ENCODE results near the gene MAP3K20. TPM values are rescaled to one million over a fixed set of nuclear protein-coding genes. Genes with fewer than 3 reads are reported as not detected.
"Not testable (repeated sequence)": the region's sequence is repeated elsewhere in the genome, so short reads cannot be mapped to it uniquely, and the experiment has no call there.

Gene MAP3K20
- total and polyA plus RNA-seq, 2 experiments from 2014 or later = 151 to 169 TPM

- H3K4me3 ChIP-seq = no peak overlapping the region
- H3K4me1 ChIP-seq (ENCODE audit: low read depth) = peaks cover 5% of the 10 kb centered on the region
- peaks cover 40% of the 10 kb centered on the region for H3K36me3 ChIP-seq
- no peaks in the 10 kb centered on the region for H3K9me3 ChIP-seq (ENCODE audit: low read depth)
- H3K27me3 ChIP-seq = no peaks in the 10 kb centered on the region
- no peak for DNase-seq (ENCODE audit: low read depth in 1 of 2, low spot score in 1 of 2)
- TF ChIP-seq CTCF (IDR thresholded peaks at IDR 0.05; ENCODE audit: low read depth, low read length) = no peak
- no peak overlapping the region for H3K27ac ChIP-seq
These were observed 126.9 kb downstream of the MAP3K20 start for GRCh38 chr2:173202570-173202969.

- H3K4me3 ChIP-seq = no peak overlapping the region
- H3K27ac ChIP-seq = no peak overlapping the region
- no peaks in the 10 kb centered on the region for H3K9me3 ChIP-seq (ENCODE audit: low read depth)
- no peaks in the 10 kb centered on the region for H3K27me3 ChIP-seq
- H3K4me1 ChIP-seq (ENCODE audit: low read depth) = peaks cover 9% of the 10 kb centered on the region
- peaks cover 26% of the 10 kb centered on the region for H3K36me3 ChIP-seq
- DNase-seq (ENCODE audit: low read depth in 1 of 2, low spot score in 1 of 2) = peak in 1 of 2 donors; percentile 49
- TF ChIP-seq CTCF (IDR thresholded peaks at IDR 0.05; ENCODE audit: low read depth, low read length) = no peak
These were observed 128.7 kb downstream of the MAP3K20 start for GRCh38 chr2:173204316-173204715.

DNA sequence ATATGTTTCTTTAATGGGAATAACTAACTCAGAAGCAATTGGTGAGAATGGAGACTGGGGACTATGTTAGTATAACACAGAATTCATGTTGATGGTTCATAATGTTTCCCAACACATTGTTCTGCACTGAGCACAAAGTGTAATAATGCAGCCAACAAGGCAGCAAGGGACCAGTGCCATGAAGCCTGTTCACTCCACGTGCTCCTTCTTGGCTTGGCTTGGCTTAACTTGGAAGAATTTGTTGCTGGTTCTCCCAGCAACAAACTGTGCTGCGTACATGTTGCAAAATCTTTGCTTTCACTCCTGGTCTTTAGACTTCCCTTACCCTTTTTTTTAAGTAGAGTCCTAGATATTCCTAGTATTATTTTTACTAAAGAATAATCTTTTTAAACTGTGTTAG is 129.7 kb downstream of the MAP3K20 start:
- peaks cover 19% of the 10 kb centered on the region for H3K36me3 ChIP-seq
- peak in 1 of 2 donors; percentile 96 for DNase-seq (ENCODE audit: low read depth in 1 of 2, low spot score in 1 of 2)
- no peak overlapping the region for H3K4me3 ChIP-seq
- H3K9me3 ChIP-seq (ENCODE audit: low read depth) = no peaks in the 10 kb centered on the region
- H3K4me1 ChIP-seq (ENCODE audit: low read depth) = peaks cover 16% of the 10 kb centered on the region
- no peak for TF ChIP-seq CTCF (IDR thresholded peaks at IDR 0.05; ENCODE audit: low read depth, low read length)
- peak overlapping the region; percentile 43 for H3K27ac ChIP-seq
- H3K27me3 ChIP-seq = no peaks in the 10 kb centered on the region

GRCh38 chr2:173207124-173207523 is 131.5 kb downstream of the MAP3K20 start:
- H3K27ac ChIP-seq = peak overlapping the region; percentile 67
- peak; percentile 43 to 59 for DNase-seq (ENCODE audit: low read depth in 1 of 2, low spot score in 1 of 2)
- not testable (repeated sequence) for H3K4me3 ChIP-seq; H3K27me3 ChIP-seq; H3K9me3 ChIP-seq (ENCODE audit: low read depth)
- peaks cover 17% of the 10 kb centered on the region for H3K4me1 ChIP-seq (ENCODE audit: low read depth)
- peaks cover 16% of the 10 kb centered on the region for H3K36me3 ChIP-seq

DNA sequence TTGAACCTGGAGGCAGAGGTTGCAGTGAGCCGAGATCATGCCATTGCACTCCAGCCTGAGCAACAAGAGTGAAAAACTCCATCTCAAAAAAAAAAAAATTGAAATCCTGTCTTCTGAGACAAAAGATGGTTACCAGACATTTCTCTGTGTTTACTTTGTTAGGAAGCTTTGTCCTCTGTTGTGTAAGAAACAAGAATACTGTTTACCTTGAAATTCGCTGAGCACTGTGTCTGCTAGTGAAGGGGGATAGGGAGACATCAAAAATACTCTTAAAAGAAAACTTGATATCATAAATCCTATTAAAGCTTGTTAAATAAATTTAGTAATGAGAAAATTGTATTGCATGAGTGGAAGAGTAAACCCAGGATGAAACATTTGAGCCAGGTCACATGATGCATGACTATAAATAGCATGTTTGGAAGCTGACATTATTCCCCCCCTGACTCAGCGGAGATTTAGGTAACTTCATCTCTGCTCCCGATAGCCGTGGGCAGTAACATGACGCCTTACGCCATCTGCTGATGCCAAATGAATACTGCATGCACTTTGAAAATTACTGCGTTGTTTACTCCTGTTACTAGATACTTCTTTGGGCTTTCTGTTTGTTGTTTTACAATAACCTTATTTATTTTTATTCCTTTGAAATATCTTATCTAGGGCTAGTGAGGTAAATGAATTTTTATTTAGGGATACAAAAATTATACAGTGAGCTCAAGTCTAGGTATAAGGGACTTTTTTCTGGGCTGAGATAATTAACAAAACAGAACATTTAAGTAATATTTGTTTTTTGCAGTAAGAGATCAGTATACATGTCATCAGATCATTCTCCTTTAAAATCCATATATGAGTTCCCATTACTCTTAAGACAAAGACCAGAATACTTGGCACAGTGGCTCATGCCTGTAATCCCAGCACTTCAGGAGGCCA is 134.9 kb downstream of the MAP3K20 start:
- DNase-seq (ENCODE audit: low read depth in 1 of 2, low spot score in 1 of 2) = peak; percentile 92 to 97
- no peaks in the 10 kb centered on the region for H3K27me3 ChIP-seq
- TF ChIP-seq CTCF (IDR thresholded peaks at IDR 0.05; ENCODE audit: low read depth, low read length) = peak; percentile 92
- H3K27ac ChIP-seq = peak overlapping the region; percentile 73
- H3K4me3 ChIP-seq = no peak overlapping the region
- H3K9me3 ChIP-seq (ENCODE audit: low read depth) = no peaks in the 10 kb centered on the region
- peaks cover 17% of the 10 kb centered on the region for H3K4me1 ChIP-seq (ENCODE audit: low read depth)
- peaks cover 7% of the 10 kb centered on the region for H3K36me3 ChIP-seq

DNA sequence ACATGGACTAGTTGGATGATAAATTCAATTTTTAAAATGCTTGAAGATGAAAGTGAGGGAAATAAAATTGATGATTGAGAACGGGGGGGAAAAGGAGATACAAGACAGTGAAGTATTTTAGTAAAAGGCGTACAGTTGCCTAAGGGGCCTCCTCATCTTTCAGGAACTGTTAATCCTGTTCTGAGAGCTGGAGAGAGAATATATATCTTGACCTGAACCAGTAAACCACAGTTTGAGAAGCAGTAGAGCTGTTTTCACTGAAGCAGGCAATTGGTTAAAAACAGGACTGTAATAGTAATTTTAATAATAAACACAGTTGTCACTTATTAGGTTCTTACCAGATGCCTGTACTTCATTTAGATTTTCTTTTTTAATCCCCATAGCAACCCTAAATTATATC is 137.5 kb downstream of the MAP3K20 start:
- H3K27me3 ChIP-seq = no peaks in the 10 kb centered on the region
- no peak for TF ChIP-seq CTCF (IDR thresholded peaks at IDR 0.05; ENCODE audit: low read depth, low read length)
- H3K4me3 ChIP-seq = no peak overlapping the region
- H3K27ac ChIP-seq = peak overlapping the region; percentile 6
- no peaks in the 10 kb centered on the region for H3K9me3 ChIP-seq (ENCODE audit: low read depth)
- peaks cover 21% of the 10 kb centered on the region for H3K4me1 ChIP-seq (ENCODE audit: low read depth)
- no peak for DNase-seq (ENCODE audit: low read depth in 1 of 2, low spot score in 1 of 2)
- peaks cover 7% of the 10 kb centered on the region for H3K36me3 ChIP-seq
